ENCODE results near the gene ZNF678.
A peak's percentile ranks its signal among the peaks of the same experiment; 100 is the strongest.
"Not testable (repeated sequence)": the region's sequence is repeated elsewhere in the genome, so short reads cannot be mapped to it uniquely, and the experiment has no call there.

Gene ZNF678

GRCh38 chr1:227548119-227548397 is 15.3 kb upstream of the ZNF678 start:
- peak overlapping the region; percentile 10 for H2AFZ ChIP-seq (ENCODE audit: low read depth, low read length)
- H3K79me1 ChIP-seq (replicated peaks; ENCODE audit: low read length, poor library complexity, severe bottlenecking) = peaks cover under 1% of the 10 kb centered on the region
- H3K18ac ChIP-seq (ENCODE audit: low read depth in 1 of 2, low read length in 2 of 2) = no peak overlapping the region
- H2AK5ac ChIP-seq (ENCODE audit: low read length, severe bottlenecking) = no peak overlapping the region
- no peak overlapping the region for H3K14ac ChIP-seq (ENCODE audit: low read length in 2 of 2)
- no peak overlapping the region for H2BK12ac ChIP-seq (ENCODE audit: low read length in 2 of 2)
- H2BK15ac ChIP-seq (ENCODE audit: low read depth, poor library complexity, severe bottlenecking) = no peak overlapping the region
- H3K36me3 ChIP-seq (ENCODE audit: control insufficient read depth in 1 of 2, insufficient read depth in 2 of 2, low read depth in 1 of 2, low read length in 2 of 2) = peaks cover 0 to 5% of the 10 kb centered on the region in 2 experiments
- H3K27ac ChIP-seq (ENCODE audit: low read length, poor library complexity, severe bottlenecking) = no peak overlapping the region
- H4K8ac ChIP-seq (ENCODE audit: low read length) = no peak overlapping the region
- no peak overlapping the region for H3K4me2 ChIP-seq (ENCODE audit: low read length, poor library complexity, severe bottlenecking)
- no peak overlapping the region for H2BK5ac ChIP-seq (ENCODE audit: low read depth, low read length, poor library complexity, severe bottlenecking)
- H3K4me1 ChIP-seq (ENCODE audit: control insufficient read depth, insufficient read depth, low read depth, low read length) = peaks cover 2% of the 10 kb centered on the region
- DNase-seq = no peak
- peaks cover 5% of the 10 kb centered on the region for H3K9me3 ChIP-seq (ENCODE audit: control insufficient read depth, low read length)
- no peak overlapping the region for H3K4ac ChIP-seq (ENCODE audit: low read depth in 1 of 2, low read length in 2 of 2)
- no peak overlapping the region for H3K9ac ChIP-seq (ENCODE audit: low read length)
- H3K23ac ChIP-seq (ENCODE audit: low read length in 2 of 2) = no peak overlapping the region
- H3K4me3 ChIP-seq (ENCODE audit: insufficient read depth in 1 of 2, low read depth in 1 of 2, low read length in 2 of 2) = no peak overlapping the region
- H2BK120ac ChIP-seq (ENCODE audit: low read depth, low read length) = no peak overlapping the region
- H3K27me3 ChIP-seq (ENCODE audit: control insufficient read depth in 1 of 2, insufficient read depth in 1 of 2, low read length in 2 of 2) = no peaks in the 10 kb centered on the region
- H4K91ac ChIP-seq (ENCODE audit: low read length) = no peak overlapping the region

GRCh38 chr1:227548448-227548847 is 14.9 kb upstream of the ZNF678 start:
- Histone ChIP-seq H3K4me1 (ENCODE audit: control insufficient read depth, insufficient read depth, low read depth, low read length) (no peaks in the 10 kb centered on the region), H3K23ac (ENCODE audit: low read length in 2 of 2) (no peak overlapping the region), H3K9me3 (ENCODE audit: control insufficient read depth, low read length) (peaks cover 5% of the 10 kb centered on the region), H3K79me1 (replicated peaks; ENCODE audit: low read length, poor library complexity, severe bottlenecking) (no peaks in the 10 kb centered on the region), H3K4me3 (ENCODE audit: insufficient read depth in 1 of 2, low read depth in 1 of 2, low read length in 2 of 2) (no peak overlapping the region), H3K9ac (ENCODE audit: low read length) (no peak overlapping the region), H2BK15ac (ENCODE audit: low read depth, poor library complexity, severe bottlenecking) (no peak overlapping the region), H2AFZ (ENCODE audit: low read depth, low read length) (no peak overlapping the region), H3K4me2 (ENCODE audit: low read length, poor library complexity, severe bottlenecking) (no peak overlapping the region), H3K14ac (ENCODE audit: low read length in 2 of 2) (no peak overlapping the region), H3K27ac (ENCODE audit: low read length, poor library complexity, severe bottlenecking) (no peak overlapping the region), H2BK12ac (ENCODE audit: low read length in 2 of 2) (no peak overlapping the region), H3K18ac (ENCODE audit: low read depth in 1 of 2, low read length in 2 of 2) (no peak overlapping the region), H4K91ac (ENCODE audit: low read length) (no peak overlapping the region), H3K4ac (ENCODE audit: low read depth in 1 of 2, low read length in 2 of 2) (no peak overlapping the region), H3K36me3 (ENCODE audit: control insufficient read depth in 1 of 2, insufficient read depth in 2 of 2, low read depth in 1 of 2, low read length in 2 of 2) (peaks cover 0 to 5% of the 10 kb centered on the region in 2 experiments), H4K8ac (ENCODE audit: low read length) (no peak overlapping the region), H2BK120ac (ENCODE audit: low read depth, low read length) (no peak overlapping the region), H3K27me3 (ENCODE audit: control insufficient read depth in 1 of 2, insufficient read depth in 1 of 2, low read length in 2 of 2) (no peaks in the 10 kb centered on the region), H2AK5ac (ENCODE audit: low read length, severe bottlenecking) (no peak overlapping the region), H2BK5ac (ENCODE audit: low read depth, low read length, poor library complexity, severe bottlenecking) (no peak overlapping the region)
- DNase-seq = no peak
- WGBS = 73% methylated on average over 2 of the region's 3 CpGs

GRCh38 chr1:227549892-227550291 is 13.5 kb upstream of the ZNF678 start:
- no peak overlapping the region for H2BK5ac ChIP-seq (ENCODE audit: low read depth, low read length, poor library complexity, severe bottlenecking)
- no peak overlapping the region for H3K4me3 ChIP-seq (ENCODE audit: insufficient read depth in 1 of 2, low read depth in 1 of 2, low read length in 2 of 2)
- H3K4me1 ChIP-seq (ENCODE audit: control insufficient read depth, insufficient read depth, low read depth, low read length) = no peaks in the 10 kb centered on the region
- no peak overlapping the region for H2BK15ac ChIP-seq (ENCODE audit: low read depth, poor library complexity, severe bottlenecking)
- H4K8ac ChIP-seq (ENCODE audit: low read length) = no peak overlapping the region
- no peak overlapping the region for H4K91ac ChIP-seq (ENCODE audit: low read length)
- H3K9ac ChIP-seq (ENCODE audit: low read length) = no peak overlapping the region
- WGBS = 83% methylated on average over 2 of the region's 2 CpGs
- H3K14ac ChIP-seq (ENCODE audit: low read length in 2 of 2) = no peak overlapping the region
- no peak overlapping the region for H2BK120ac ChIP-seq (ENCODE audit: low read depth, low read length)
- H3K4ac ChIP-seq (ENCODE audit: low read depth in 1 of 2, low read length in 2 of 2) = no peak overlapping the region
- no peak overlapping the region for H3K23ac ChIP-seq (ENCODE audit: low read length in 2 of 2)
- no peak overlapping the region for H3K27ac ChIP-seq (ENCODE audit: low read length, poor library complexity, severe bottlenecking)
- H3K4me2 ChIP-seq (ENCODE audit: low read length, poor library complexity, severe bottlenecking) = no peak overlapping the region
- no peak overlapping the region for H2AK5ac ChIP-seq (ENCODE audit: low read length, severe bottlenecking)
- H3K36me3 ChIP-seq (ENCODE audit: control insufficient read depth in 1 of 2, insufficient read depth in 2 of 2, low read depth in 1 of 2, low read length in 2 of 2) = peaks cover 0 to 5% of the 10 kb centered on the region in 2 experiments
- H3K9me3 ChIP-seq (ENCODE audit: control insufficient read depth, low read length) = peaks cover 5% of the 10 kb centered on the region
- H3K27me3 ChIP-seq (ENCODE audit: control insufficient read depth in 1 of 2, insufficient read depth in 1 of 2, low read length in 2 of 2) = no peaks in the 10 kb centered on the region
- no peak overlapping the region for H3K18ac ChIP-seq (ENCODE audit: low read depth in 1 of 2, low read length in 2 of 2)
- no peaks in the 10 kb centered on the region for H3K79me1 ChIP-seq (replicated peaks; ENCODE audit: low read length, poor library complexity, severe bottlenecking)
- DNase-seq = no peak
- H2BK12ac ChIP-seq (ENCODE audit: low read length in 2 of 2) = no peak overlapping the region
- H2AFZ ChIP-seq (ENCODE audit: low read depth, low read length) = no peak overlapping the region

DNA sequence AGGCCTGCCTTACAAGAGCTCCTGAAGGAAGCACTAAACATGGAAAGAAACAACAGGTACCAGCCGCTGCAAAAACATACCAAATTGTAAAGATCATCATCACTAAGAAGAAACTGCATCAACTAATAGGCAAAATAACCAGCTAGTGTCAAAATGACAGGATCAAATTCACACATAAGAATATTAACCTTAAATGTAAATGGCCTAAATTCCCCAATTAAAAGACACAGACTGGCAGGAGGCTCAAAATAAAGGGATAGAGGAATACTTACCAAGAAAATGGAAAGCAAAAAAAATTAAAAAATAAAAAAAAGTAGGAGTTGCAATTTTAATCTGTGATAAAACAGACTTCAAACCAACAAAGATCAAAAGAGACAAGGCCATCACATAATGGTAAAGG is 11.5 kb upstream of the ZNF678 start:
- not testable (repeated sequence) for H3K4me3 ChIP-seq (ENCODE audit: insufficient read depth in 1 of 2, low read depth in 1 of 2, low read length in 2 of 2); H3K36me3 ChIP-seq (ENCODE audit: control insufficient read depth in 1 of 2, insufficient read depth in 2 of 2, low read depth in 1 of 2, low read length in 2 of 2); H2AK5ac ChIP-seq (ENCODE audit: low read length, severe bottlenecking); DNase-seq; H3K4me2 ChIP-seq (ENCODE audit: low read length, poor library complexity, severe bottlenecking); H2BK120ac ChIP-seq (ENCODE audit: low read depth, low read length); H3K9ac ChIP-seq (ENCODE audit: low read length); H4K8ac ChIP-seq (ENCODE audit: low read length); H3K79me1 ChIP-seq (replicated peaks; ENCODE audit: low read length, poor library complexity, severe bottlenecking); H3K27ac ChIP-seq (ENCODE audit: low read length, poor library complexity, severe bottlenecking); H3K4ac ChIP-seq (ENCODE audit: low read depth in 1 of 2, low read length in 2 of 2); H2BK12ac ChIP-seq (ENCODE audit: low read length in 2 of 2); H4K91ac ChIP-seq (ENCODE audit: low read length); H2BK5ac ChIP-seq (ENCODE audit: low read depth, low read length, poor library complexity, severe bottlenecking); H2BK15ac ChIP-seq (ENCODE audit: low read depth, poor library complexity, severe bottlenecking); H3K18ac ChIP-seq (ENCODE audit: low read depth in 1 of 2, low read length in 2 of 2); H3K4me1 ChIP-seq (ENCODE audit: control insufficient read depth, insufficient read depth, low read depth, low read length); H3K14ac ChIP-seq (ENCODE audit: low read length in 2 of 2); H3K9me3 ChIP-seq (ENCODE audit: control insufficient read depth, low read length); H2AFZ ChIP-seq (ENCODE audit: low read depth, low read length); H3K27me3 ChIP-seq (ENCODE audit: control insufficient read depth in 1 of 2, insufficient read depth in 1 of 2, low read length in 2 of 2); H3K23ac ChIP-seq (ENCODE audit: low read length in 2 of 2)
- 71% methylated on average over 1 of the region's 1 CpG for WGBS

Measured in mesenchymal stem cell (in vitro differentiated cells and primary cell).